SIG-M5 treated with dmso at 0.1 percent for 504 hours (cell line): Measurements from ENCODE around the gene CCNE1.
"Not testable (repeated sequence)": the region's sequence is repeated elsewhere in the genome, so short reads cannot be mapped to it uniquely, and the experiment has no call there.

ENCODE experiments used
- DNase-seq: peaks from one replicate; lab custom pipeline; 2025; ENCODE audit not compliant: unreplicated experiment; lab: John Stamatoyannopoulos, UW

CCNE1 gene

GRCh38 chr19:29812080-29812880 lies 489 bp downstream of the CCNE1 start:
- DNase-seq, result no peak

GRCh38 chr19:29812881-29813275 lies 1.1 kb downstream of the CCNE1 start:
- no peak for DNase-seq

- no peak for DNase-seq
Measured at GRCh38 chr19:29813642-29814041, 1.9 kb downstream of the CCNE1 start.

- DNase-seq, result no peak
Measured at GRCh38 chr19:29815231-29815630, 3.4 kb downstream of the CCNE1 start.

- DNase-seq, result no peak
Measured at GRCh38 chr19:29817316-29817715, 5.5 kb downstream of the CCNE1 start.

- DNase-seq, result no peak
Measured at GRCh38 chr19:29819300-29819699, 7.5 kb downstream of the CCNE1 start.

- DNase-seq, result no peak
Measured at GRCh38 chr19:29819986-29820385, 8.2 kb downstream of the CCNE1 start.

- DNase-seq, result no peak
Measured at GRCh38 chr19:29823581-29824330, 12.0 kb downstream of the CCNE1 start.

- DNase-seq, result not testable (repeated sequence)
Measured at GRCh38 chr19:29825263-29825662, 13.5 kb downstream of the CCNE1 start.

- no peak for DNase-seq
Measured at GRCh38 chr19:29831041-29831548, 19.3 kb downstream of the CCNE1 start.

GRCh38 chr19:29831686-29832085 lies 19.9 kb downstream of the CCNE1 start:
- no peak for DNase-seq

GRCh38 chr19:29832801-29833200 lies 21.0 kb downstream of the CCNE1 start:
- no peak for DNase-seq

GRCh38 chr19:29833614-29834261 lies 21.9 kb downstream of the CCNE1 start:
- DNase-seq, result no peak

- peak; percentile 68 for DNase-seq
Measured at GRCh38 chr19:29834991-29835846, 23.4 kb downstream of the CCNE1 start.

- DNase-seq, result no peak
Measured at GRCh38 chr19:29836409-29836825, 24.6 kb downstream of the CCNE1 start.

- no peak for DNase-seq
Measured at GRCh38 chr19:29837448-29837981, 25.7 kb downstream of the CCNE1 start.

- no peak for DNase-seq
Measured at GRCh38 chr19:29837996-29838395, 26.2 kb downstream of the CCNE1 start.

GRCh38 chr19:29840066-29840950 lies 28.5 kb downstream of the CCNE1 start:
- no peak for DNase-seq

- DNase-seq, result no peak
Measured at GRCh38 chr19:29841209-29841558, 29.4 kb downstream of the CCNE1 start.
